GM13977 (cell line): ENCODE results near the gene PCSK2.

ENCODE experiments used
- DNase-seq: peaks from one replicate; pipeline ENCODE4 v3.0.0; 2012; ENCODE audit warnings: low spot score
- in situ Hi-C: fragments of 300-500 bp; cut with MboI; formaldehyde crosslinking; loops from one replicate; pipeline ENCODE4 v1.12.0; 2022; ENCODE audit warnings: low sequenced_read_pairs, low pct_unique_long_range_greater_than_20kb, mixed read lengths, inconsistent platforms; ENCODE audit not compliant: unreplicated experiment
- TF ChIP-seq, protein P1 (sequence below): IDR thresholded peaks from 2 replicates; pipeline ENCODE4 v1.5.1; 2012; ENCODE audit warnings: mild to moderate bottlenecking, control low read depth; ENCODE audit not compliant: insufficient read depth; ENCODE audit errors: extremely low read depth, missing control alignments

Gene PCSK2

DNA sequence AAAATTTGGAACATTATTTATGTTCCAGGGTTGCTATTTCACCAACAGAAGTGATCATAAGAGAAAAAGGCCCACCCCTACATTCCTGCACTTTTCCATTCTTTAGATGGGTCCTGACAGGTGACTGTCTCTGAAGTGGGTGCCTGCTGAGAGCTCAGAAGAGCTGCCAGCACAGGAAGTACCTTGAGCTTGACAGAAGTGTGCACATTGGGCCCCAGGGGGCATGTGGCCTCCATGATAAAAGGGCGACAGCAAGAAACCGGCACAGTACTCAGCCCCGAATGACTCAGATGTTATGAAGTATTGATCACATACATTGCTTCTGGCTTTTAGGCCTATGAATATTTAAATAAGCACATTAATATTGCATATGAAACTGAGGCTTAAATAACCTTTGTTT, 150.4 kb downstream of the PCSK2 start:
- in situ Hi-C loops: no loop called here
- TF ChIP-seq, protein P1, sequence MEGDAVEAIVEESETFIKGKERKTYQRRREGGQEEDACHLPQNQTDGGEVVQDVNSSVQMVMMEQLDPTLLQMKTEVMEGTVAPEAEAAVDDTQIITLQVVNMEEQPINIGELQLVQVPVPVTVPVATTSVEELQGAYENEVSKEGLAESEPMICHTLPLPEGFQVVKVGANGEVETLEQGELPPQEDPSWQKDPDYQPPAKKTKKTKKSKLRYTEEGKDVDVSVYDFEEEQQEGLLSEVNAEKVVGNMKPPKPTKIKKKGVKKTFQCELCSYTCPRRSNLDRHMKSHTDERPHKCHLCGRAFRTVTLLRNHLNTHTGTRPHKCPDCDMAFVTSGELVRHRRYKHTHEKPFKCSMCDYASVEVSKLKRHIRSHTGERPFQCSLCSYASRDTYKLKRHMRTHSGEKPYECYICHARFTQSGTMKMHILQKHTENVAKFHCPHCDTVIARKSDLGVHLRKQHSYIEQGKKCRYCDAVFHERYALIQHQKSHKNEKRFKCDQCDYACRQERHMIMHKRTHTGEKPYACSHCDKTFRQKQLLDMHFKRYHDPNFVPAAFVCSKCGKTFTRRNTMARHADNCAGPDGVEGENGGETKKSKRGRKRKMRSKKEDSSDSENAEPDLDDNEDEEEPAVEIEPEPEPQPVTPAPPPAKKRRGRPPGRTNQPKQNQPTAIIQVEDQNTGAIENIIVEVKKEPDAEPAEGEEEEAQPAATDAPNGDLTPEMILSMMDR: no peak
- no peak for DNase-seq

DNA sequence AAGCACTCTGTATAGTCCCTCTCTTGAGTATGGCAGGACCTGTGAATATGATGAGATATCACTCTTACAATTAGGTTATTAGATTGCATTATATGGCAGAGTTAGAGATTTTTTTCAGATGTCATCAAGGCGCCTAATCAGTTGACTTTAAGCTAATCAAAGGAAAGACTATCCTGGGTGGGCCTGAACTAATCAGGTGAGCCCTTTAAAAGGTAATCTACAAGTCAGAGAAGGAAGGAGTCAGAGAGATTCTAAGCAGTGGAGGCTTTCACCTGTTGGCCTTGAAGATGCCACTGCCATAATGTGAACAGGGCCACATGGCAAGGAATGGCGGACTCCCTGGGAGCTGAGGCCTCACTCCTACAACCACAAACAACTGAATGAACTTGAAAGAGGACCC, 152.8 kb downstream of the PCSK2 start:
- no peak for DNase-seq

DNA sequence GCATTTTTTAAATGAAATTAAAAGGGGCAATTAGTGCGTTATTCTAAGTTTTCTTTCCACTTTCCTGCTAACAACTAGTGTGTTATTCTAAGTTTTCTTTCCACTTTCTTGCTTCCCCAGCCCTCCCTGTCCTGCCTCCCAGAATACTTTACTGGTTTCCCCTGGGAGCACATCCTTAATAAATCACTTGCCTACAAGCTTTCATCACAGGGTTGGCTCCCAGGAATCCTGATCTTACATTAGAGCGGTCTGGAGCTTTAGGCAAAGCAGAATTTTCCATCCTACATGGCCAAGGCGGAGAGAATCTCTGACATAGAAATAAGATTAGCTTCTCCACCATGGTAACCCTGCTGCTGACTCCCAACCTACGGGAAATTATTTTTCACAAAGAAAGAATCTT, 154.0 kb downstream of the PCSK2 start:
- no peak for DNase-seq
- in situ Hi-C loops: no loop called here
- TF ChIP-seq, protein P1: no peak

More for the DNA sequence above, 152.8 kb downstream of the PCSK2 start:
- in situ Hi-C loops: no loop called here
- TF ChIP-seq, protein P1: no peak

DNA sequence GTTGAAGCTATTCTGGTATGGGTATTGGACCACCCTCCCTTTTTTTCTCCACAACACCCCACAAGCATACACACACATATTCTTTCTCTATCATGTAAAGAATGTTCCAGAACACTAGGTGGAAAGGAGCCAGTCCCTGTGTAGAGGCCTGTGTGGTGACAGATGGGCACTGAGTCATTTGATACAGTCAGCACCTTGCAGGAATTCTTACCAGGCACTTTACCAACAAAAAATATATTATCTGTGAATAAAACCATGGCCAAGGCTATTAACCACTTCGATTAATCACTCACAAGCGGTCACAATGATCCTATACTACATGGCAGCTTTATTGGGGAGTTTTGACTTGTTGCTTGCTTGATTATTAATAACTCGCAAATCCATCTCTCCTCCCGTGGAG, 154.9 kb downstream of the PCSK2 start:
- TF ChIP-seq, protein P1: no peak
- DNase-seq: no peak

DNA sequence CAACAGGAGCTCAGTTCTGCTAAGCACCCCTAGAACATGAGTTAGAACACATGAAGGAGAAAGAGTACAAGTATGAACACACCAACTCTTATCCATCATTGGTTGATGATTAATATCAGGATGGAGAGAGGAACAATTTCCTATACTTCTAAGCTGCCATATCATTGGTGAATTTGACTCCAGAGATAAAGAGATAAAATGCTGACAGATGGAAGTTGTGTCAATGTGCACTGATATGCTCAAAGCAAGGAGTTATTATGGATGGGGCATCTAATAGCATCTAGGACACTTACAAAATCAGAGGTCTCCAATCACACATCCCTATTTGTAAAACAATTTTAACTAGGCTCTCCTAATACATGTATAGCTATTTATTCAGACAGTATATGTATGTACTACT, 159.0 kb downstream of the PCSK2 start:
- in situ Hi-C loops: no loop called here
- no peak for DNase-seq
- TF ChIP-seq, protein P1: no peak

More for the DNA sequence above, 154.9 kb downstream of the PCSK2 start:
- in situ Hi-C loops: no loop called here

DNA sequence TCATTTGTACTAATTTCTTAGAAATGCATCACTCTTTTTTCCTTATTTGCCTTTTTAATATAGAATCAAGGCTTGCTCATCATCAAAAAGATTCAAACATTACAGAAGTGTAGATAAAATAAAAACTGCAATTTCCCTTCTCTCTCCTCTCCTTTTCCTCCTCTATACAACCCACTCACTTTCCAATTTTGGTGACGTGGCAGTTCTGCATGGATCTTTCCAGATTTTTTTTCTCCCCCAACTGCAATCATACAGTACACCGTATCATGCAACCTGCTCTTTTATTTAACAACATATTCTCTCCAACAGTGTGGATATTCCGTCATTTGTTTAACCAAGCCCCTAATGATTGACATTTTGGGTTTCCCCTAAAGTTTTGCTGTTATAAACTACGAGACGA, 163.8 kb downstream of the PCSK2 start:
- in situ Hi-C loops: no loop called here
- DNase-seq: no peak
- TF ChIP-seq, protein P1: no peak
